Thyroid gland (tissue), 4 donors: ENCODE data around the gene PAF1. TPM values are rescaled to one million over a fixed set of nuclear protein-coding genes. Genes with fewer than 3 reads are reported as not detected.

Experiments used
- DNase-seq, 2 donors: peaks; one replicate each; pipeline ENCODE4 v3.0.0-alpha.2; 2019
- H3K27ac ChIP-seq, 3 donors: fragments of 200-600 bp; sonication (generic); 1 replicate in 2 of 3; 2 replicates in 1 of 3; pipeline ENCODE4 v1.5.1; 2016 to 2019; ENCODE audit warnings: mild to moderate bottlenecking in 1 of 3, moderate library complexity in 1 of 3
- H3K27me3 ChIP-seq: fragments of 200-600 bp; sonication (generic); one replicate; pipeline ENCODE4 v1.5.1; 2019
- H3K36me3 ChIP-seq, 2 donors: fragments of 200-600 bp; sonication (generic); one replicate each; pipeline ENCODE4 v1.5.1; 2016 to 2019
- H3K4me1 ChIP-seq, 2 donors: fragments of 200-600 bp; sonication (generic); one replicate each; pipeline ENCODE4 v1.5.1; 2017 to 2019
- H3K4me3 ChIP-seq, 3 donors: fragments of 200-600 bp; sonication (generic); replicated peaks in 1 of 3; 1 replicate in 2 of 3; 2 replicates in 1 of 3; pipeline ENCODE4 v1.5.1; 2016; ENCODE audit warnings: mild to moderate bottlenecking in 1 of 3
- H3K9me3 ChIP-seq: fragments of 200-600 bp; sonication (generic); one replicate; pipeline ENCODE4 v1.5.1; 2017
- CTCF ChIP-seq, 6 experiments: fragments of 200-600 bp in 3 of 6; fragments of 450-650 bp in 3 of 6; sonication (generic) in 3 of 6; IDR thresholded peaks; one replicate each; pipeline ENCODE4 v1.5.1; 2016 to 2019; ENCODE audit warnings: antibody characterized with exemption in 6 of 6, mild to moderate bottlenecking in 2 of 6, inconsistent platforms in 1 of 6, moderate library complexity in 1 of 6
- POLR2A ChIP-seq, 2 donors: fragments of 450-650 bp; IDR thresholded peaks; one replicate each; pipeline ENCODE4 v1.6.1; 2017; ENCODE audit warnings: antibody characterized with exemption in 2 of 2, mild to moderate bottlenecking in 2 of 2, moderate library complexity in 1 of 2
- WGBS, 2 donors: methylation state at CpG; one replicate each; pipeline ENCODE4 v1.1.5; 2017; 5-methylcytosine and 5-hydroxymethylcytosine counted together
- intact Hi-C: fragments of 100-400 bp; cut with DNase I; formaldehyde crosslinking; loops from one replicate; pipeline ENCODE4 v1.15.1; 2023
- total RNA-seq, 4 donors: library from RNA; depleted of rRNA; stranded (reverse); fragments of >200 nt; gene quantifications; one replicate each; pipeline ENCODE4 v1.2.3, GENCODE V29; 2016

Gene PAF1
- total RNA-seq, 4 donors from 2014 or later, result 38.8 to 60.3 (median 50.8) TPM

- intact Hi-C loops, result no loop called here
- Histone ChIP-seq H3K36me3 (peaks cover 28 to 30% of the 10 kb centered on the region in 2 donors), H3K27me3 (no peaks in the 10 kb centered on the region), H3K9me3 (no peaks in the 10 kb centered on the region), H3K4me3 (no peak overlapping the region), H3K4me1 (peaks cover 13 to 26% of the 10 kb centered on the region in 2 donors), H3K27ac (peak overlapping the region in 2 of 3 donors; percentile 34 to 43)
- no peak for DNase-seq
- WGBS, 2 donors, result 49 to 52% methylated on average over 6 of the region's 6 CpGs
- no peak for TF ChIP-seq POLR2A (IDR thresholded peaks at IDR 0.05)
- no peak for TF ChIP-seq CTCF (IDR thresholded peaks at IDR 0.05)
Observed at GRCh38 chr19:39362682-39363657, 27.9 kb downstream of the PAF1 start.

GRCh38 chr19:39360599-39360998 lies 30.3 kb downstream of the PAF1 start:
- intact Hi-C loops, result no loop called here
- Histone ChIP-seq H3K36me3 (peaks cover 52% of the 10 kb centered on the region in 2 donors), H3K4me3 (no peak overlapping the region), H3K27ac (no peak overlapping the region), H3K27me3 (no peaks in the 10 kb centered on the region), H3K9me3 (no peaks in the 10 kb centered on the region), H3K4me1 (peaks cover 13 to 26% of the 10 kb centered on the region in 2 donors)
- no peak for DNase-seq
- 92 to 100% methylated on average over 1 of the region's 1 CpG for WGBS, 2 donors
- TF ChIP-seq POLR2A (IDR thresholded peaks at IDR 0.05), result no peak
- TF ChIP-seq CTCF (IDR thresholded peaks at IDR 0.05), result no peak

- H3K9me3 ChIP-seq, result no peaks in the 10 kb centered on the region
- peaks cover 59 to 62% of the 10 kb centered on the region in 2 donors for H3K36me3 ChIP-seq
- no peaks in the 10 kb centered on the region for H3K27me3 ChIP-seq
- WGBS, 2 donors, result 97% methylated on average over 3 of the region's 3 CpGs
- no peak overlapping the region for H3K27ac ChIP-seq
- no peak overlapping the region for H3K4me3 ChIP-seq
- TF ChIP-seq POLR2A (IDR thresholded peaks at IDR 0.05) (no peak), CTCF (IDR thresholded peaks at IDR 0.05) (no peak)
- peaks cover 12 to 19% of the 10 kb centered on the region in 2 donors for H3K4me1 ChIP-seq
- intact Hi-C loops, result no loop called here
- no peak for DNase-seq
Observed at GRCh38 chr19:39359026-39359425, 31.9 kb downstream of the PAF1 start.

- H3K27ac ChIP-seq, result no peak overlapping the region
- 91 to 94% methylated on average over 9 to 17 of the region's 18 CpGs for WGBS, 2 donors
- H3K4me1 ChIP-seq, result no peaks in the 10 kb centered on the region
- H3K9me3 ChIP-seq, result no peaks in the 10 kb centered on the region
- no peak overlapping the region for H3K4me3 ChIP-seq
- intact Hi-C loops, result no loop called here
- H3K27me3 ChIP-seq, result no peaks in the 10 kb centered on the region
- TF ChIP-seq POLR2A (IDR thresholded peaks at IDR 0.05) (no peak), CTCF (IDR thresholded peaks at IDR 0.05) (no peak)
- H3K36me3 ChIP-seq, result peaks cover 67 to 68% of the 10 kb centered on the region in 2 donors
- DNase-seq, result no peak
Observed at GRCh38 chr19:39356647-39357046, 34.3 kb downstream of the PAF1 start.

GRCh38 chr19:39356073-39356472 lies 34.8 kb downstream of the PAF1 start:
- Histone ChIP-seq H3K4me3 (no peak overlapping the region), H3K4me1 (no peaks in the 10 kb centered on the region), H3K27ac (no peak overlapping the region), H3K27me3 (no peaks in the 10 kb centered on the region), H3K36me3 (peaks cover 64 to 66% of the 10 kb centered on the region in 2 donors), H3K9me3 (no peaks in the 10 kb centered on the region)
- intact Hi-C loops, result no loop called here
- TF ChIP-seq POLR2A (IDR thresholded peaks at IDR 0.05), result no peak
- no peak for TF ChIP-seq CTCF (IDR thresholded peaks at IDR 0.05)
- DNase-seq, result no peak
- WGBS, 2 donors, result 70 to 91% methylated on average over 2 to 3 of the region's 3 CpGs
